HG03097 (cell line): ENCODE results near the gene PYHIN1.

Experiments used
- ATAC-seq: cut with Tn5 transposase; IDR thresholded peaks from one replicate; pipeline ENCODE4 v1.9.1; 2021; ENCODE audit not compliant: unreplicated experiment, low FRiP score

PYHIN1 gene

GRCh38 chr1:159011751-159012150 is 80.4 kb downstream of the PYHIN1 start:
- ATAC-seq: no peak

DNA sequence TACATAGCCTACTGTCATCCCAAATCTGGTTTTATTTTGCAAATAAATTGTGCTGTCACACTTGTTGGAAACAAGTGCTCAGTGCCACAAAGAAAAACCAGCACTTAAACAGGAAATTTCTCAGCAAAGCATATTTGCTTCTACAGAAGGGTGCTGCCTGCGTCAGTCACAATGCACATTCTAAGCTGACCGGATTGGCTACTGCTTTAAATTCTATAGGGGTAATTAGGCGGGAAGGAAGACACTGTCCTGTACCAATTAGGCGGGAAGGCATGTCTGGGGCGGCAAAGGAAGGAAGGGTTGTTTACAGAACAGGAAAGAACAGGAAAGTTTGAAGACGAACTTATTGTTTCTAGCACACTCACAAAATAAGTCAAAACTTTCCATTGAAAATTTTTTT is 81.1 kb downstream of the PYHIN1 start:
- ATAC-seq: no peak

DNA sequence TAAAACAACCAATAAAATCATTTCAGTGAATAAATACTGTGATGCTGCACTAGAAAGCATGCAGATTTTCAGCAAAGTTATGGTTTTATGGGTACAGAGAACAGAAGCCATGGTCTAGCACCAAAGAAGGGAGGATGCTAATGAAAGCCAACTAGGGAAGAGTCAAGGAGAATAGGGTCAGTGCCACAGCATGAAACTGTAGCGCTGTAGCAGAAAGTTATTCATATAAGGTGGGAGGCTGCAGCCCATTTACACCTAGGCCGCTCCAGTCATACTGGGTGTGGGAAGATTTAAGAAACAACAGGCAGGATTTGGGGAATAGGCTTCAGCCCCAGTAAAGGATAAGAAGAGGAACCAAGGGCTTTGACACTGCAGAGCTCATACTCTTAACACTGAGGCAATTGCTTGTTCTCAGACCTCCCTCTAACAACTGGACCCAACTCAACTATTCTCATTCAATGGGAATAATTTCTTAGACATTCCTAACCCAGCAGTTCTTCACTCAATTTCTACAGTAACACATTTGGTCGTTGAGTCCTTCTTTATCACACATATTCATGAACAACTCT is 82.7 kb downstream of the PYHIN1 start:
- ATAC-seq: no peak

DNA sequence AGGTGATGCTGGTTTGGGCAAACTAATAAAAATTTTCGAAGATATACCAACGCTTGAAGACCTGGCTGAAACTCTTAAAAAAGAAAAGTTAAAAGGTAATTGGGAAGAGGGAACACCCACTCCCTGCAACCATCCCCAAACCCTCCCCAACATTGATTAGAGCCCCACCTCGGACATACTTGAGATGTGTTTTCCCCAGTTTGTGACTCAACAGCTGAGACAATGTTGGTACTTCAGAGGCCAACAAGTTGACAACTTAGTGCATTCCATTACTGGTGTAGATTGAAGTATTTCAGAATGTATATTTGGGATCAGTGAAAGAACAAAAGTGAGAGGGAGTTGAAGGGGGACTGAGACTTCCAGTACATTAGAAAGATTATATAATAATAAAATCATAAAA is 83.5 kb downstream of the PYHIN1 start:
- no peak for ATAC-seq

- ATAC-seq: peak; percentile 95
Observed at GRCh38 chr1:159015440-159015909, 84.1 kb downstream of the PYHIN1 start.

DNA sequence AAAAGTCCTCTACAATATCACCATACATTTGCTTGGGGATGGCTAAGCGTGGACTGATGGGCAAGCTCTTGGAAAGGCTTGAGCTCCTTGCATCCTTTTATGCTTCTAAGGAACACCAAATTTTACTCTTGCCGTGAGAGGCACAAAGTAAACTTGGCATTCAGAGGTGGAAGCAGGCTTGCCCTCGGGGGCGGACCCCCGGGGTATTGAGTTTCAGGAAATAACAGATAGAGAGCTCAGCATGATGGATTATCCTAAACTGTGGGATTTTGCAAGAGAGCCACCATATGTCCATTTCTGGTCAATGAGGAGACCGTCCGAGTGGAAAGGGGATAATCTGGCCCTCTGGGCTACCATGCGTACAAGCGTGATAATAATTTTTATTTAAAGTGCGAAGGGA is 92.4 kb downstream of the PYHIN1 start:
- ATAC-seq: no peak

- no peak for ATAC-seq
Observed at GRCh38 chr1:159025043-159025442, 93.7 kb downstream of the PYHIN1 start.
